Measurements from ENCODE around the gene SLC6A17.

- TF ChIP-seq CTCF (IDR thresholded peaks at IDR 0.05; ENCODE audit: low read depth, low read length), result no peak
- TF ChIP-seq EZH2phosphoT487 (IDR thresholded peaks at IDR 0.05; ENCODE audit: low read depth), result no peak
These were observed 90.3 kb downstream of the SLC6A17 start for GRCh38 chr1:110240476-110241210.
